Neuronal stem cell (in vitro differentiated cells): ENCODE results near the gene FAF2.

Source experiments
- DNase-seq: peaks from one replicate; pipeline ENCODE4 v3.0.0-alpha.2; 2013; ENCODE audit warnings: low spot score
- H2AFZ ChIP-seq: one replicate; pipeline ENCODE4 v1.6.1; 2013; ENCODE audit warnings: mild to moderate bottlenecking, low read length, inconsistent platforms
- H2AK5ac ChIP-seq: 2 replicates; pipeline ENCODE4 v1.6.1; 2013; ENCODE audit warnings: low read depth, mild to moderate bottlenecking, inconsistent platforms, low read length, moderate library complexity, mixed read lengths
- H2BK120ac ChIP-seq: 2 replicates; pipeline ENCODE4 v1.6.1; 2013; ENCODE audit warnings: low read depth, mild to moderate bottlenecking, inconsistent platforms, low read length, moderate library complexity, mixed read lengths
- H2BK12ac ChIP-seq: one replicate; pipeline ENCODE4 v1.6.1; 2013; ENCODE audit warnings: low read length, inconsistent platforms
- H2BK15ac ChIP-seq: 2 replicates; pipeline ENCODE4 v1.6.1; 2013; ENCODE audit warnings: mild to moderate bottlenecking, low read length, inconsistent platforms, mixed read lengths
- H2BK5ac ChIP-seq: one replicate; pipeline ENCODE4 v1.6.1; 2013; ENCODE audit warnings: inconsistent platforms, mild to moderate bottlenecking, low read length, moderate library complexity
- H3K14ac ChIP-seq: one replicate; pipeline ENCODE4 v1.6.1; 2013; ENCODE audit warnings: low read length, inconsistent platforms
- H3K18ac ChIP-seq: 2 replicates; pipeline ENCODE4 v1.6.1; 2013; ENCODE audit warnings: low read length, inconsistent platforms
- H3K23ac ChIP-seq: 2 replicates; pipeline ENCODE4 v1.6.1; 2013; ENCODE audit warnings: low read depth, mild to moderate bottlenecking, mixed read lengths, low read length, inconsistent platforms; ENCODE audit not compliant: poor library complexity
- H3K27ac ChIP-seq: replicated peaks from 3 replicates; pipeline ENCODE4 v1.5.1; 2013; ENCODE audit warnings: low read length, inconsistent platforms
- H3K27me3 ChIP-seq, 3 experiments: 2 replicates each; pipeline ENCODE4 v1.6.1; 2013; ENCODE audit warnings: low read length in 3 of 3, mild to moderate bottlenecking in 2 of 3, inconsistent platforms in 1 of 3, low read depth in 1 of 3, mixed read lengths in 1 of 3, moderate library complexity in 1 of 3; ENCODE audit not compliant: control insufficient read depth in 3 of 3, insufficient read depth in 3 of 3
- H3K36me3 ChIP-seq, 2 donors: replicated peaks in 1 of 2; 2 replicates each; pipeline ENCODE4 v1.6.1; 2013; ENCODE audit warnings: low read length in 2 of 2; ENCODE audit not compliant: control insufficient read depth in 2 of 2, insufficient read depth in 2 of 2
- H3K4ac ChIP-seq: 2 replicates; pipeline ENCODE4 v1.6.1; 2013; ENCODE audit warnings: inconsistent platforms, mild to moderate bottlenecking, low read length, moderate library complexity
- H3K4me1 ChIP-seq, 2 donors: 1 replicate in 1 of 2; 2 replicates in 1 of 2; pipeline ENCODE4 v1.6.1; 2013; ENCODE audit warnings: low read length in 2 of 2, low read depth in 1 of 2; ENCODE audit not compliant: control insufficient read depth in 2 of 2, insufficient read depth in 1 of 2
- H3K4me2 ChIP-seq: one replicate; pipeline ENCODE4 v1.6.1; 2013; ENCODE audit warnings: mild to moderate bottlenecking, low read length, inconsistent platforms; ENCODE audit not compliant: insufficient read depth, poor library complexity, severe bottlenecking
- H3K4me3 ChIP-seq, 2 donors: 2 replicates each; pipeline ENCODE4 v1.5.1; 2013; ENCODE audit warnings: low read length in 2 of 2, mild to moderate bottlenecking in 2 of 2, inconsistent platforms in 1 of 2, moderate library complexity in 1 of 2
- H3K79me1 ChIP-seq: one replicate; pipeline ENCODE4 v1.6.1; 2013; ENCODE audit warnings: low read depth, mild to moderate bottlenecking, inconsistent platforms, low read length, moderate library complexity
- H3K9ac ChIP-seq: one replicate; pipeline ENCODE4 v1.6.1; 2013; ENCODE audit warnings: mild to moderate bottlenecking, low read depth, low read length, inconsistent platforms; ENCODE audit not compliant: poor library complexity
- H3K9me3 ChIP-seq, 2 donors: replicated peaks in 1 of 2; 2 replicates each; pipeline versions ENCODE3 to v1.6.1; 2013; ENCODE audit warnings: low read length in 2 of 2, mild to moderate bottlenecking in 2 of 2, inconsistent platforms in 1 of 2, low read depth in 1 of 2, mixed read lengths in 1 of 2, moderate library complexity in 1 of 2; ENCODE audit not compliant: control insufficient read depth in 2 of 2, insufficient read depth in 1 of 2
- H4K8ac ChIP-seq: one replicate; pipeline ENCODE4 v1.6.1; 2013; ENCODE audit warnings: low read depth, mild to moderate bottlenecking, inconsistent platforms, low read length, moderate library complexity
- H4K91ac ChIP-seq: one replicate; pipeline ENCODE4 v1.6.1; 2013; ENCODE audit warnings: low read length, low read depth, mild to moderate bottlenecking, inconsistent platforms; ENCODE audit not compliant: poor library complexity
- WGBS, 2 donors: extraction: QIAGEN DNeasy Blood & Tissue Kit; methylation state at CpG; one replicate each; pipeline ENCODE4 v1.1.7; 2013; ENCODE audit warnings: missing lambda C conversion rate in 2 of 2, mixed read lengths in 1 of 2; ENCODE audit not compliant: insufficient read length in 2 of 2, insufficient replicate concordance in 1 of 2; ENCODE audit errors: extremely low coverage in 2 of 2; 5-methylcytosine and 5-hydroxymethylcytosine counted together

Gene FAF2

DNA sequence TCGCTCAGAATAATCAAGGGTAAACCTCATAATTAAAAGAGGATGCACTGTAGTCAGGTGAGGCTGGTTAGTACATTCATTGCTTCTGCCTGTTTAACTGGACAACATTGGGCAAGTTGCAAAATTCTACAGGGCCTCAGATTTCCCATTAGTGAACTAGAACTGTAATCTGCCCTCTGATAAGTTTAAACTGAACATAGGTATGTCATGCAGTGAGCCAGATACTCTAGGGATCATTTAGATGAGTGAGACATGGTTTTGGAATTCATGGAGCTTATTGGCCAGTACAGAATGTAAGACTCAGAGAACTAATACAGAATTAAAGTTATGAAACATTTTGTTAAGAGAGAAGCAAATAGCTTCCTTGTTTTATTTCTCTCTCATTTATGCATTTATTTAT, 53.1 kb downstream of the FAF2 start:
- no peak for DNase-seq
- H3K9ac ChIP-seq: no peak overlapping the region
- H2BK120ac ChIP-seq: no peak overlapping the region
- H3K4me3 ChIP-seq: no peak overlapping the region
- no peak overlapping the region for H3K14ac ChIP-seq
- H2AK5ac ChIP-seq: no peak overlapping the region
- no peak overlapping the region for H4K8ac ChIP-seq
- no peaks in the 10 kb centered on the region for H3K4me1 ChIP-seq
- no peak overlapping the region for H3K4ac ChIP-seq
- no peaks in the 10 kb centered on the region for H3K27me3 ChIP-seq
- no peak overlapping the region for H4K91ac ChIP-seq
- no peak overlapping the region for H3K18ac ChIP-seq
- H3K36me3 ChIP-seq: peaks cover 22 to 96% of the 10 kb centered on the region in 2 donors
- no peak overlapping the region for H2BK12ac ChIP-seq
- no CpG with 5 or more reads among the region's 1 CpG for WGBS, 2 donors
- no peak overlapping the region for H3K4me2 ChIP-seq
- no peak overlapping the region for H2BK15ac ChIP-seq
- no peak overlapping the region for H2BK5ac ChIP-seq
- H3K23ac ChIP-seq: no peak overlapping the region
- H2AFZ ChIP-seq: no peak overlapping the region
- H3K79me1 ChIP-seq: no peaks in the 10 kb centered on the region
- H3K9me3 ChIP-seq: no peaks in the 10 kb centered on the region
- no peak overlapping the region for H3K27ac ChIP-seq

DNA sequence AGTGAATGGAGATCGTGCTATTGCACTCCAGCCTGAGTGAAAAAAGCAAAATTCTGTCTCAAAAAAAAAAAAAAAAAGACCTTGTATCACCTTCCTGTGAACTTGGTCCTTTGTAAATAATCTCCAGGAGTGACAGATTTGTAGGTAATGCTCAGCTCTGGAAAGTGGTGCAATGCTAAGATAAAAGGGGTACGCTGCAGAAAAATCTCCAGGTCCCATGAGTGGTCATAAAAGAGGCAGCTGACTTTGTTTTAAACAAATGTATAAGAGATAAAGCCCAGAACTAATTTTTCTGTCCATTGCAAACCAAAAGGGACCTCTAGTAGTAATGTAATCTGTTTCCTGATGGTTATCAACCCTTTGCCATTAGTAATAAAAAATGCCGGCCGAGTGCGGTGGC, 55.3 kb downstream of the FAF2 start:
- Histone ChIP-seq H3K18ac (no peak overlapping the region), H3K4ac (no peak overlapping the region), H3K4me2 (no peak overlapping the region), H2AK5ac (no peak overlapping the region), H3K4me1 (no peaks in the 10 kb centered on the region), H3K27ac (no peak overlapping the region), H3K14ac (no peak overlapping the region), H3K79me1 (no peaks in the 10 kb centered on the region), H3K4me3 (no peak overlapping the region), H2AFZ (no peak overlapping the region), H3K23ac (no peak overlapping the region), H3K9ac (no peak overlapping the region), H3K9me3 (no peaks in the 10 kb centered on the region), H3K27me3 (no peaks in the 10 kb centered on the region), H4K91ac (no peak overlapping the region), H3K36me3 (peaks cover 30 to 96% of the 10 kb centered on the region in 2 donors), H2BK120ac (no peak overlapping the region), H2BK5ac (no peak overlapping the region), H2BK12ac (no peak overlapping the region), H2BK15ac (no peak overlapping the region), H4K8ac (no peak overlapping the region)
- WGBS, 2 donors: no CpG with 5 or more reads among the region's 5 CpGs
- DNase-seq: no peak

DNA sequence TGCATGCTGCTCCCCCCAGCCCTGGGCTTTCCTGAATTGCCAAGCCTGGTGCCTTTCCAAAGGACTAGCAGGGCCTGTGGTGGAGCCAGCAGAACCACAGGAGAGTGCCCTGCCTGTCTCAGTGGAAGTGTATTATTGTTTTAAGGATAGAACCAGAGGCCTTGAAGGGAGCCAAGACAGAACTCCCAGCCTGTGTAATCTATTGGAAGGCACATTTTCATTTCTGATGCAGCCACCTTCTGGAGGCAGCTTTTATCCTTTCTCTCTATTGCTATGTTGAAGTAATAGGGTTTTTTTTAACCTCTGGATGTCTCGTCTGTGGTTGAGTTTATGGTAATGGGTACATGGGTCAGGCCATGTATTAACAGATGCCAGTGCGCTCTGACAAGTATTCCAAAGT, 59.7 kb downstream of the FAF2 start:
- H3K27ac ChIP-seq: no peak overlapping the region
- no peak overlapping the region for H2BK15ac ChIP-seq
- H3K14ac ChIP-seq: no peak overlapping the region
- H3K4ac ChIP-seq: no peak overlapping the region
- no peak for DNase-seq
- H2BK120ac ChIP-seq: no peak overlapping the region
- no peaks in the 10 kb centered on the region for H3K4me1 ChIP-seq
- no peak overlapping the region for H3K9ac ChIP-seq
- H4K91ac ChIP-seq: no peak overlapping the region
- no peaks in the 10 kb centered on the region for H3K27me3 ChIP-seq
- H2BK5ac ChIP-seq: no peak overlapping the region
- no peak overlapping the region for H3K23ac ChIP-seq
- H3K18ac ChIP-seq: no peak overlapping the region
- WGBS, 2 donors: no CpG with 5 or more reads among the region's 2 CpGs
- no peak overlapping the region for H3K4me2 ChIP-seq
- no peak overlapping the region for H2AK5ac ChIP-seq
- H3K36me3 ChIP-seq: peaks cover 19 to 75% of the 10 kb centered on the region in 2 donors
- H3K9me3 ChIP-seq: no peaks in the 10 kb centered on the region
- H3K4me3 ChIP-seq: no peak overlapping the region
- H2BK12ac ChIP-seq: no peak overlapping the region
- H4K8ac ChIP-seq: no peak overlapping the region
- H2AFZ ChIP-seq: no peak overlapping the region
- H3K79me1 ChIP-seq: no peaks in the 10 kb centered on the region

DNA sequence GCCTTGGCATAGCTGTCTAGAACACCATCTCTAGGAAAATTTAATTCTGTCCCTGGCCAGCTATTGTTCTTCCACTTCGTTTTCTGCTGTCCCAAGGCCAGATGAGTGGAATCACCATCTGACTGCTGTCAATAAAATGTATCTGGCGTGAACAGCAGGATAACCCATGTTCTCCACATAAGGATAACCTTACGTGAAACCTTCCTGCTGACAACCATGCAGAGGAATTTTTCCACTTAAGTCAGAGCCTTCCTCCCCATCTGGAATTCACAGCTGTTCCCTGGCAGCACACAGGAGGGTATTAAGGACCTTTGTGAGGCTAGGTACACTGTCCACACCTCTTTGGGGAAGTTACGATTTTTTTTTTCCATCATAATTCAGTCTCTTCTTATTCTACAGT, 60.4 kb downstream of the FAF2 start:
- Histone ChIP-seq H4K8ac (no peak overlapping the region), H2AK5ac (no peak overlapping the region), H3K18ac (no peak overlapping the region), H3K4ac (no peak overlapping the region), H2BK120ac (no peak overlapping the region), H3K14ac (no peak overlapping the region), H3K27ac (no peak overlapping the region), H3K36me3 (peaks cover 19 to 68% of the 10 kb centered on the region in 2 donors), H3K23ac (no peak overlapping the region), H3K4me2 (no peak overlapping the region), H3K9ac (no peak overlapping the region), H3K9me3 (no peaks in the 10 kb centered on the region), H2BK15ac (no peak overlapping the region), H2BK5ac (no peak overlapping the region), H3K4me1 (no peaks in the 10 kb centered on the region), H2BK12ac (no peak overlapping the region), H3K27me3 (no peaks in the 10 kb centered on the region), H2AFZ (no peak overlapping the region), H3K4me3 (no peak overlapping the region), H3K79me1 (no peaks in the 10 kb centered on the region), H4K91ac (no peak overlapping the region)
- no peak for DNase-seq
- WGBS, 2 donors: no CpG with 5 or more reads among the region's 4 CpGs
